K562 (cell line): ENCODE results near the gene UNC79. TPM values are rescaled to one million over a fixed set of nuclear protein-coding genes. Genes with fewer than 3 reads are reported as not detected.

ENCODE experiments used
- ATAC-seq: fragments of 200-7000 bp; cut with Tn5 transposase; 3 replicates; pipeline ENCODE4 v1.9.1; 2020; ENCODE audit warnings: moderate library complexity
- BruUV-seq: library from RNA; stranded (reverse); fragments of 400-500 nt; replicated peaks from 2 replicates; lab custom pipeline; 2021; lab: Mats Ljungman, UMichigan
- CTCF ChIA-PET: fragments of 300-600 bp; formaldehyde crosslinking; extraction: SDS; loops from one replicate; lab custom pipeline; 2021; ENCODE audit warnings: low intra/inter-chr PET ratio; lab: Yijun Ruan, JAX
- POLR2A ChIA-PET: fragments of 300-600, 350-650 bp; sonication (Branson Sonifier 250); formaldehyde crosslinking; extraction: SDS; loops from one replicate; lab custom pipeline; 2021; ENCODE audit warnings: antibody characterized with exemption, inconsistent platforms; lab: Yijun Ruan, JAX
- DNase-seq, 4 experiments: peaks; one replicate each; pipeline versions ENCODE4 v3.0.0 to v3.0.0-alpha.2; 2011 to 2018; ENCODE audit warnings: low spot score in 3 of 4, mixed read lengths in 3 of 4; ENCODE audit errors: extremely low read depth in 1 of 4
- FAIRE-seq: peaks from 2 replicates; lab custom pipeline; 2011; peaks lifted over from hg19 to GRCh38; lab: Jason Lieb, UNC
- H2AFZ ChIP-seq: 2 replicates; pipeline ENCODE4 v1.6.0; 2011; ENCODE audit warnings: low read depth, low read length, control low read depth, inconsistent platforms
- H3K27ac ChIP-seq: fragments of 200-600 bp; 3 replicates; pipeline ENCODE4 v1.8.0; 2011; ENCODE audit warnings: low read depth, mild to moderate bottlenecking, control low read depth, inconsistent platforms, low read length, moderate library complexity, mixed read lengths; ENCODE audit errors: extremely low read depth
- H3K27me3 ChIP-seq, 2 experiments: fragments of 300-600 bp in 1 of 2; 2 replicates in 1 of 2; 3 replicates in 1 of 2; pipeline versions ENCODE4 v1.6.0 to v1.8.0; 2011; ENCODE audit warnings: inconsistent platforms in 2 of 2, low read length in 2 of 2, mild to moderate bottlenecking in 1 of 2, mixed read lengths in 1 of 2, moderate library complexity in 1 of 2; ENCODE audit not compliant: control insufficient read depth in 2 of 2, insufficient read depth in 2 of 2
- H3K36me3 ChIP-seq: fragments of 300-600 bp; 3 replicates; pipeline ENCODE4 v1.8.0; 2011; ENCODE audit warnings: mild to moderate bottlenecking, low read length, inconsistent platforms; ENCODE audit not compliant: control insufficient read depth, insufficient read depth
- H3K4me1 ChIP-seq, 2 experiments: fragments of 200-600 bp in 1 of 2; replicated peaks in 1 of 2; 2 replicates in 1 of 2; 3 replicates in 1 of 2; pipeline versions ENCODE4 v1.5.1 to v1.8.0; 2011; ENCODE audit warnings: inconsistent platforms in 2 of 2, low read length in 2 of 2, mild to moderate bottlenecking in 1 of 2, mixed read lengths in 1 of 2, moderate library complexity in 1 of 2; ENCODE audit not compliant: control insufficient read depth in 2 of 2, insufficient read depth in 2 of 2
- H3K4me2 ChIP-seq: 2 replicates; pipeline ENCODE4 v1.6.1; 2011; ENCODE audit warnings: low read length, control low read depth, inconsistent platforms, mixed read lengths; ENCODE audit not compliant: insufficient read depth
- H3K4me3 ChIP-seq: fragments of 200-600 bp; sonication (generic), shearing (Covaris generic); 2 replicates; pipeline ENCODE4 v1.5.1; 2016; ENCODE audit warnings: control low read depth, inconsistent platforms
- H3K79me2 ChIP-seq: fragments of 200-600 bp; 3 replicates; pipeline ENCODE4 v1.8.0; 2011; ENCODE audit warnings: low read length, inconsistent platforms; ENCODE audit not compliant: control insufficient read depth, insufficient read depth
- H3K9ac ChIP-seq, 2 experiments: 2 replicates each; pipeline versions ENCODE4 v1.6.0 to v1.6.1; 2011; ENCODE audit warnings: low read depth in 2 of 2, low read length in 2 of 2, control low read depth in 1 of 2, inconsistent platforms in 1 of 2, mild to moderate bottlenecking in 1 of 2, mixed read lengths in 1 of 2; ENCODE audit not compliant: insufficient read depth in 1 of 2
- H3K9me1 ChIP-seq: one replicate; pipeline ENCODE4 v1.6.0; 2011; ENCODE audit warnings: inconsistent platforms, mild to moderate bottlenecking, low read length, moderate library complexity; ENCODE audit not compliant: control insufficient read depth, insufficient read depth
- H3K9me3 ChIP-seq: replicated peaks from 2 replicates; pipeline ENCODE4 v1.5.1; 2011; ENCODE audit warnings: low read depth, low read length, inconsistent platforms; ENCODE audit not compliant: control insufficient read depth, insufficient read depth
- H4K20me1 ChIP-seq: replicated peaks from 2 replicates; pipeline ENCODE4 v1.6.1; 2011; ENCODE audit warnings: low read length, inconsistent platforms, mixed read lengths; ENCODE audit not compliant: control insufficient read depth, insufficient read depth
- AFF1 ChIP-seq, 2 experiments: fragments of 450-650 bp; IDR thresholded peaks; 2 replicates each; pipeline ENCODE4 v1.6.1; 2018; ENCODE audit warnings: mild to moderate bottlenecking in 2 of 2, low read depth in 1 of 2; ENCODE audit not compliant: partially characterized antibody in 2 of 2
- CHD7 ChIP-seq: fragments of 200-600 bp; sonication (generic); IDR thresholded peaks from one replicate; pipeline ENCODE4 v1.6.1; 2012; ENCODE audit warnings: mild to moderate bottlenecking, low read depth, low read length, inconsistent platforms
- KAT8 ChIP-seq: fragments of 450-650 bp; IDR thresholded peaks from 2 replicates; pipeline ENCODE4 v1.6.1; 2016; ENCODE audit warnings: low read depth, mild to moderate bottlenecking
- POLR2AphosphoS2 ChIP-seq: IDR thresholded peaks from 2 replicates; pipeline ENCODE4 v1.6.1; 2012; ENCODE audit warnings: low read length, improper control_type of control experiment
- TBL1XR1 ChIP-seq, 2 experiments: IDR thresholded peaks; 2 replicates each; pipeline ENCODE4 v1.6.1; 2012; ENCODE audit warnings: improper control_type of control experiment in 2 of 2, low read length in 2 of 2, mild to moderate bottlenecking in 1 of 2
- ZNF507 ChIP-seq: conservative IDR thresholded peaks from 2 replicates; pipeline ENCODE4 v1.6.1; 2017; ENCODE audit warnings: missing genetic modification characterization, missing compliant biosample characterization
- ZNF75A ChIP-seq: fragments of 450-650 bp; formaldehyde crosslinking; IDR thresholded peaks from 2 replicates; pipeline ENCODE4 v1.4.0; 2020; ENCODE audit warnings: mild to moderate bottlenecking
- ZZZ3 ChIP-seq: fragments of 450-650 bp; IDR thresholded peaks from 2 replicates; pipeline ENCODE4 v1.6.1; 2016; ENCODE audit warnings: antibody characterized with exemption, mild to moderate bottlenecking, moderate library complexity
- WGBS: fragments of 100-300 bp; shearing (Covaris generic); methylation state at CpG from one replicate; pipeline ENCODE4 v1.1.6; 2016; ENCODE audit warnings: low coverage, mixed read lengths; ENCODE audit not compliant: insufficient coverage; ENCODE audit errors: missing lambda C conversion rate; 5-methylcytosine and 5-hydroxymethylcytosine counted together
- in situ Hi-C: fragments of 300-500 bp; cut with MboI; formaldehyde crosslinking; loops from 4 replicates; pipeline ENCODE4 v1.15.0; 2018; ENCODE audit warnings: inconsistent platforms, mixed read lengths
- intact Hi-C: fragments of 100-400 bp; cut with micrococcal nuclease; formaldehyde crosslinking; loops from 2 replicates; pipeline ENCODE4 v1.14.2; 2022
- polyA plus RNA-seq, 8 experiments: library from polyadenylated mRNA; depleted of rRNA in 4 of 8; stranded (reverse) in 5 of 8; unstranded in 3 of 8; fragments of >200 nt; fragmentation: Nextera tagmentation in 2 of 8; fragmentation: Illumina TruSeq in 1 of 8; extraction: Ambion mirVana in 2 of 8; extraction: Trizol in 1 of 8; gene quantifications; 2 replicates each; pipeline versions ENCODE4 v1.2.1 to v1.2.3, GENCODE V29; 2011 to 2014; ENCODE audit warnings: inconsistent platforms in 1 of 8, missing spikeins in 1 of 8
- total RNA-seq, 7 experiments: library from RNA; depleted of rRNA in 6 of 7; stranded (reverse); fragments of >200 nt in 6 of 7; fragmentation: Illumina TruSeq in 2 of 7; extraction: Trizol in 2 of 7; gene quantifications; 2 replicates each; pipeline versions ENCODE4 v1.2.1 to v1.2.3, GENCODE V29; 2011 to 2021; ENCODE audit warnings: low replicate concordance in 1 of 7

The UNC79 gene
- total and polyA plus RNA-seq, 9 of the 15 experiments (the other 6 are each of a cell fraction or from before 2014, with no cell fraction given) = under 0.01 to 0.04 (median 0.01) TPM; not detected in 6

GRCh38 chr14:93571275-93571674 is 140.5 kb downstream of the UNC79 start:
- intact Hi-C loops (no loop called here), in situ Hi-C loops (no loop called here)
- Histone ChIP-seq H3K4me3 (no peak overlapping the region), H2AFZ (no peak overlapping the region), H3K36me3 (no peaks in the 10 kb centered on the region), H3K4me1 (no peaks in the 10 kb centered on the region), H4K20me1 (no peaks in the 10 kb centered on the region), H3K9ac (no peak overlapping the region), H3K9me1 (no peaks in the 10 kb centered on the region), H3K27ac (no peak overlapping the region), H3K27me3 (no peaks in the 10 kb centered on the region), H3K4me2 (no peak overlapping the region), H3K79me2 (no peaks in the 10 kb centered on the region), H3K9me3 (no peaks in the 10 kb centered on the region)
- no peak for FAIRE-seq
- no peak for ATAC-seq
- no TSS peak for BruUV-seq
- CTCF ChIA-PET = no interaction called here
- 2% methylated on average over 5 of the region's 5 CpGs for WGBS
- no peak for DNase-seq
- POLR2A ChIA-PET = no interaction called here
- TF ChIP-seq KAT8 (no peak), ZNF75A (no peak), CHD7 (no peak), POLR2AphosphoS2 (no peak), AFF1 (IDR thresholded peaks at IDR 0.05; ENCODE audit: low read depth in 1 of 2, partially characterized antibody in 2 of 2) (no peak), TBL1XR1 (IDR thresholded peaks at IDR 0.05; ENCODE audit: low read length in 2 of 2) (no peak), ZZZ3 (no peak), ZNF507 (tag) (no peak)
